ENCODE results near the gene NEUROD4.

Gene NEUROD4

GRCh38 chr12:55017416-55017925, 2.3 kb upstream of the NEUROD4 start:
- Histone ChIP-seq H3K27ac (ENCODE audit: low read depth, low read length) (no peak overlapping the region), H3K9me3 (ENCODE audit: insufficient read depth, low read length) (no peaks in the 10 kb centered on the region), H3K9me2 (replicated peaks; ENCODE audit: insufficient read depth, low read length) (no peaks in the 10 kb centered on the region), H3K4me3 (ENCODE audit: insufficient read depth, low read length, poor library complexity, severe bottlenecking) (no peak overlapping the region), H4K20me1 (ENCODE audit: low read depth, low read length) (no peaks in the 10 kb centered on the region), H3K9ac (ENCODE audit: low read length) (no peak overlapping the region), H3K27me3 (ENCODE audit: low read length) (no peaks in the 10 kb centered on the region), H3K36me3 (ENCODE audit: low read length) (no peaks in the 10 kb centered on the region), H2AFZ (ENCODE audit: low read depth, low read length, severe bottlenecking) (no peak overlapping the region), H3K4me2 (ENCODE audit: low read depth, low read length, poor library complexity, severe bottlenecking) (no peak overlapping the region), H3K79me2 (ENCODE audit: insufficient read depth, low read length) (no peaks in the 10 kb centered on the region), H3F3A (ENCODE audit: insufficient read depth) (no peaks in the 10 kb centered on the region)
- TF ChIP-seq EZH2phosphoT487 (conservative IDR thresholded peaks at IDR 0.05; ENCODE audit: low read length) (no peak), CTCF (IDR thresholded peaks at IDR 0.05; ENCODE audit: insufficient read depth, low read length, poor library complexity, severe bottlenecking) (no peak)

- H4K20me1 ChIP-seq (ENCODE audit: low read depth, low read length): no peaks in the 10 kb centered on the region
- H3K9me3 ChIP-seq (ENCODE audit: insufficient read depth, low read length): no peaks in the 10 kb centered on the region
- H3K9ac ChIP-seq (ENCODE audit: low read length): no peak overlapping the region
- H2AFZ ChIP-seq (ENCODE audit: low read depth, low read length, severe bottlenecking): no peak overlapping the region
- H3K79me2 ChIP-seq (ENCODE audit: insufficient read depth, low read length): no peaks in the 10 kb centered on the region
- H3K4me3 ChIP-seq (ENCODE audit: insufficient read depth, low read length, poor library complexity, severe bottlenecking): no peak overlapping the region
- no peak overlapping the region for H3K4me2 ChIP-seq (ENCODE audit: low read depth, low read length, poor library complexity, severe bottlenecking)
- no peaks in the 10 kb centered on the region for H3K36me3 ChIP-seq (ENCODE audit: low read length)
- H3K9me2 ChIP-seq (replicated peaks; ENCODE audit: insufficient read depth, low read length): no peaks in the 10 kb centered on the region
- TF ChIP-seq EZH2phosphoT487 (conservative IDR thresholded peaks at IDR 0.05; ENCODE audit: low read length): no peak
- TF ChIP-seq CTCF (IDR thresholded peaks at IDR 0.05; ENCODE audit: insufficient read depth, low read length, poor library complexity, severe bottlenecking): no peak
- no peaks in the 10 kb centered on the region for H3F3A ChIP-seq (ENCODE audit: insufficient read depth)
- no peaks in the 10 kb centered on the region for H3K27me3 ChIP-seq (ENCODE audit: low read length)
- no peak overlapping the region for H3K27ac ChIP-seq (ENCODE audit: low read depth, low read length)
Measured at GRCh38 chr12:55024575-55024974, 4.8 kb downstream of the NEUROD4 start.

- H2AFZ ChIP-seq (ENCODE audit: low read depth, low read length, severe bottlenecking): no peak overlapping the region
- TF ChIP-seq EZH2phosphoT487 (conservative IDR thresholded peaks at IDR 0.05; ENCODE audit: low read length) (no peak), CTCF (IDR thresholded peaks at IDR 0.05; ENCODE audit: insufficient read depth, low read length, poor library complexity, severe bottlenecking) (no peak)
- H3K4me2 ChIP-seq (ENCODE audit: low read depth, low read length, poor library complexity, severe bottlenecking): no peak overlapping the region
- no peaks in the 10 kb centered on the region for H3K36me3 ChIP-seq (ENCODE audit: low read length)
- H4K20me1 ChIP-seq (ENCODE audit: low read depth, low read length): no peaks in the 10 kb centered on the region
- H3F3A ChIP-seq (ENCODE audit: insufficient read depth): no peaks in the 10 kb centered on the region
- H3K79me2 ChIP-seq (ENCODE audit: insufficient read depth, low read length): no peaks in the 10 kb centered on the region
- no peak overlapping the region for H3K9ac ChIP-seq (ENCODE audit: low read length)
- H3K9me3 ChIP-seq (ENCODE audit: insufficient read depth, low read length): no peaks in the 10 kb centered on the region
- no peaks in the 10 kb centered on the region for H3K27me3 ChIP-seq (ENCODE audit: low read length)
- H3K9me2 ChIP-seq (replicated peaks; ENCODE audit: insufficient read depth, low read length): no peaks in the 10 kb centered on the region
- no peak overlapping the region for H3K4me3 ChIP-seq (ENCODE audit: insufficient read depth, low read length, poor library complexity, severe bottlenecking)
- no peak overlapping the region for H3K27ac ChIP-seq (ENCODE audit: low read depth, low read length)
Measured at GRCh38 chr12:55025508-55025907, 5.7 kb downstream of the NEUROD4 start.
